Ishikawa (cell line): ENCODE measurements around the gene ARID3C.

Experiments used
- CREB1 ChIP-seq: IDR thresholded peaks from 2 replicates; pipeline ENCODE4 v1.6.1; 2012; ENCODE audit warnings: low read depth
- EP300 ChIP-seq: IDR thresholded peaks from 2 replicates; pipeline ENCODE4 v1.6.1; 2012; ENCODE audit warnings: borderline replicate concordance
- RAD21 ChIP-seq: IDR thresholded peaks from 2 replicates; pipeline ENCODE4 v1.6.1; 2012; ENCODE audit warnings: low read depth
- YY1 ChIP-seq: IDR thresholded peaks from 2 replicates; pipeline ENCODE4 v1.6.1; 2012; ENCODE audit warnings: low read depth

GRCh38 chr9:34581318-34581717 is 47.5 kb downstream of the ARID3C start:
- TF ChIP-seq RAD21: no peak
- TF ChIP-seq EP300: no peak
- TF ChIP-seq CREB1: no peak
- TF ChIP-seq YY1: no peak
